ENCODE results near the gene VAMP8.
"Not testable (repeated sequence)": the region's sequence is repeated elsewhere in the genome, so short reads cannot be mapped to it uniquely, and the experiment has no call there.

The VAMP8 gene

DNA sequence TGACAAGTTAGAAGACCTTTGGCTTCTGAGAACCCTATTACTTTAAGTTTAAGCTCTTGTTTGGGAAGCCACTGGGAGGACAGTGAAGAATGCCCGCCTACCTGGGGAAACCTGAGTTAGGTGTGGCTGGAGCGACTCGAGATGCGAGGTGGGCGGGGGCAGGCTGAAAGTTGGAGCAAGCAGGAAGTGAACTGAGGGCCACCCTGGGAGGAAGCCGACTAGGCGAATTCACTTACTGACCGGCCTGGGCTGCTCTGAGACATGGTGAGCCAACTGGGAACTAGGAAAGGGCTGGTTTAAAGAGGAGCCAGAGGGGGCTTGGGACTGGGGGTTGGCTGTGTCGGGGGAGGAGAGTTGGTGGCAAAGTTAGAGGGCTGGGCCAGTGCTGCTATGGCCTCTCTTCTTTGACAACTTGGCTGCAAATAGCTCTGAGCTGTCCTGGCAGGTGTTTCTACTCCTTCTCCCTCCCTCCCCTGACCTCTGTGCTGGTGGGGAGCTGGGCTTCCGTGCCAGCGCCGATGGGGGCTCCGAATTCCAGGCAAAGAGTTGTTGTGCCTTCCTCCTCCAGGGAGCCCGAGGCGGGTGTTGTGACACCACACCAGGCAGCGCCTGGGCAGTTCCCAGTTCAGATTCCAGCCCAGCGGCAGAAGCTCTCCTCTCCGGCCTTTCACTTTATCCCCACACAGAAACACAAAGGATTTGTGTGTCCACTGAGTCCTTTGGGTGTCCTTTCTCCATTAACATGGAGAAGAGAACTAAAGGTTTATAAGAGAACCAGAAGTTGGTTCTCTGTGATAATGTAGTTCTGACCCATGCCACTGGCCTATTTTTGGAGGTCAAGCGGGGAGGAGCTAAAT lies at the start of gene VAMP8:
TSS of gene VAMP8 (plus strand) at position 201 of the 857 bp plus-strand sequence. CDS start at position 262, 61 bp downstream.
- no peak for DNase-seq

DNA sequence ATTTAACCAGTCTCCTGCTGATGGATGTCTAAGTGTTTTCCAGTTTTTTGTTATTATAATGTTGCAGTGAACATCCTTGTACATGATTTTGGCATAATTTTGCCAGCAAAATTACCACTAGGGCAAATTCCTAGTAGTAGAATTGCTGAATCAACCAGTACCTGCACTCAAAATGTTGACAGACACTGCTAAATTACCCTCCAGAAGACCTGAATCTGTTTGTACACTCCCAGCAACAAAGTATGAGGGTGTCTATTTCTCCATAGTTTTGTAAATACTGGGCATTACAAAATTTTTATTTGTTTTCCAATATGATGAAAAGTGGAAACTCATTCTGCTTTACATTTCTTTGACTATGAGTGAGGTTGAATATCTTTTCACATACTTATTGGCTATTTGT lies 49.6 kb upstream of the VAMP8 start:
- DNase-seq: no peak

DNA sequence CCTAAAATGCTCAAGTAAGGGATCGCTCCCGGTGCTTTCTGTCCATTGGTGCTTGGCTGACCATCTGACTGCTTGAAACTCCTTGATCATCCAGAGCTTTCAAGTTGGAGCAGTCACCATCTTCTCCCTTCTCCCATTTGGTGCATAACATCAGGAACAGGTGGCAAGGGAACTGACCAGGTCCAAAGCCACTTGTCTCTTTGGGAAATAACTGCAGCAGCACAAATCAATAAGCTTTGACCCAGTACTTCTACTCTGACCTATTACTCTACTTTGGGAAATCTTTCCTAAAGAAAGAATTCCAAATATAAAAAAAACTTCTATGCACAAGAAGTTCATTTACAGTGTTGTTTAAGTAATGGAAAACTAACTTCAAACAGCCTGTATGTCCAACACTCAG lies 49.0 kb upstream of the VAMP8 start:
- no peak for DNase-seq

DNA sequence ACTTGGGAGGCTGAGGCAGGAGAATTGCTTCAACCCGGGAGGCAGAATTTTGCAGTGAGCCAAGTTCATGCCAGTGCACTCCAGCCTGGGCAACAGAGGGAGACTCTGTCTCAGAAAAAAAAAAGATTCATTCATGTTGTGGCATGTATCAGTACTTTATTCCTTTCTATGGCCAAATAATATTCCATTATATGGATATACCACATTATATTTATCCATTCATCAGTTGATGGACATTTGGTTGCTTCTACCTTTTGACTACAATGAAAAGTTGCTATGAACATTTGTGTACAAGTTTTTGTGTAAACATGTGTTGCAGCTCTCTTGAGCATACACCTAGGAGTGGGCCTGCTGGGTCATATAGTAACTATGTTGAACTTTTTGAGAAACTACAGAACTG lies 47.6 kb upstream of the VAMP8 start:
- no peak for DNase-seq

DNA sequence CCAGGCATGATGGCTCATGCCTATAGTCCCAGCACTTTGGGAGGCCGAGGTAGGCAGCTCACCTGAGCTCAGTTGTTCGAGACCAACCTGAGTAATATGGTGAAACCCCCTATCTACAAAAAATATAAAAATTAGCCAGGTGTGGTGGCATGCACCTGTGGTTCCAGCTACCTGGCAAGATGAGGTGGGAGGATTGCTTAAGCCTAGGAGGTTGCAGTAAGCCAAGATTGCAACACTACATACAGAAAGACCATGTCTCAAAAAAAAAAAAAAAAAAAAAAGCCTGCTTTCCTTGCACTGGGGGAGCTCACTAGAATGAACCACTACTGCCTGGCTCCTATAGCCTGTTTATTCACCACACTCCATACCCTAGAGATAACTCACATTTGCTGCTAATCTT lies 45.8 kb upstream of the VAMP8 start:
- no peak for DNase-seq

DNA sequence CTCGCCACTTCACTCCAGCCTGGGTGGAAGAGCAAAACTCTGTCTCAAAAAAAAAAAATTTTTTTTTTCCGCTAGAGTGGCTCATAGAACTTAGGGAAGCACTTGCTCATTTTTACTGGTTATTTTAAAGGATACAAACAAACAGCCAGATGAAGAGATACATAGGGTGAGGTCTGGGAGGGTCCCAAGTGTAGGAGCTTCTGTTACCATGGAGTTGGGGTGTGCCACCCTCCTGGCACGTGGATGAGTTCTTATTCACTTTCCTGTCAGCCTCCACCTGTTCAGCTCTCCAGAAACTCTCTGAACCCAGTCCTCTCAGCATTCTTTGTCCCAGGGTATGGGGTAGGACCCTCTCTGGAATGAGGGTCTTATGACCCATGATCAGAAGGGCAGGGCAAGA lies 43.3 kb upstream of the VAMP8 start:
- no peak for DNase-seq

DNA sequence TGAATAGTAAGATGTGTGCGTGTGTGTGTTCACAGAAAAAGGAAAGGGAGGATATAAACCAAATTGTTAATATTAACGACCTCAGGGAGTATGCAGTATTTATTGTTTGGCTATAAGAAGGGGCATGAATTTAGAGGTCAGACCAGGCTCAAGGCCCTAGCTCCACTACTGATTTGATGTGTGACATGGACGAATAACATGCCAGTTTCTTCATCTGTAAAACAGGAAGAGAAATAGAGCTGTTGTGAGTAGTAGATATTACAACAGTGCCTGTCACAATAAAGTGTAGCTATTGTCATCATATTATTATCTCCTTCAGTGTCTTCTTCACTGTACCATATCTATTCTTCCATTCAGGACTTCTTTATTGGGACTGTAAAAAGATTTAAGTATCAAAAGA lies 42.5 kb upstream of the VAMP8 start:
- DNase-seq: no peak

DNA sequence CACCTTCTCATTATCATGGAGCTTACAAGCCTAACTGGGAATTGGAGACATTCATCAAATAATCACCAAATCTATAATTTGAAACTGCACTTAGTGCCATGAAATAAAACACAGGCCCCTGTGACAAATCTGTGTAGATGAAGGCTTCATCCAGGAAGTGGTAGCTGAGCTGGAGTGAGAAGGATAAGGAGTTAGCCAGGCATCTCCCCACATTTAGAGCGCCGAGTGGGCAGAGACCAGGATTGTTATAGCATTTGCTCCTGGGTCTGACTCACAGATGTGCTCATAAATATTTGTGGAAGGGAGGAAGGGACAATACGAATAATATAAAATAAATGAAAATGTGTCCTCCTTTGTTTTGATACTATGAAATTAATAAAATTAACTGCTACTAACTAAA lies 40.9 kb upstream of the VAMP8 start:
- no peak for DNase-seq

DNA sequence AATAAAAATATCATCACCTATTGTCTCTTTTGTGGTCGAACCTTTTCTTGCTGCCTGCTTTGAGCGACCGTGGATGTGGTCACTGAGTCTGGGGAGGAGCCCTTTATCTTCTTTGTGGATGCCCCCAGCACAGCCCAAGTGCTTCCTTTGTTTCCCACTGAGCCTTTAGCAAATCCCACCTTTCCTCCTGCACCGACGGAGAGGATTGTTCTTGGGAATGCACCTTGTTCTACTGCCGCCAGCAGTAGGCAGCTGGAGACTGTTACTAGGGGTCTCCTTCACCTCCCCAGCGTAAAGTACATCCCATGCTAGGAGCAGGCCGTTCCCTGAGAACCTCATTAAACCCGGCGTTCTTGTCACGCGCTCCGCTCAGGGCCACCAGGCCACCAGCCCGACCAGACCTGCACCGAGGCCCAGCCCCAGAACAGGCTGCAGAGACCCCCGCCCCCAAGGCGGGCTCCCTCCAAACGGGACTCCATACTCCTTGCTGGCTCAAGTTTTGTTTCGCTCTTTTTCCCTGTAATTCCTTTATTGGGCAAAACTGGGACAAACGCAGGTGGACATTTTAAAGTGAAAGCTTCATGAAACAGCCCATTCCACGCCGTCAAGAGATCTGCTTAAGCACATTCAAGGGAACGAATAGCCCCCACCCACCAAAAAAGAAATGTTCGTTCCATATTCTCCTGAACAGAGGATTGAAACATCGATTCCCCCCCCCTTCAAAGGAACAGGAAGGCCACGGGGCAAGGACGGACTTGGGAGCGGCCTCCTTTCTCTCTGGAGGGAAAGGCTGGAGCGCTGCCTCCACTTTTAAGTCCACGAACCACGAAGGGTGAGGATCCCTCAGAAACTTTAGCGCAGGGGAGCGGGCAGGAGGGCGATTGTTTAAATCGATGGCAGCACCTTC lies 39.5 kb upstream of the VAMP8 start:
- peak; percentile 61 for DNase-seq

DNA sequence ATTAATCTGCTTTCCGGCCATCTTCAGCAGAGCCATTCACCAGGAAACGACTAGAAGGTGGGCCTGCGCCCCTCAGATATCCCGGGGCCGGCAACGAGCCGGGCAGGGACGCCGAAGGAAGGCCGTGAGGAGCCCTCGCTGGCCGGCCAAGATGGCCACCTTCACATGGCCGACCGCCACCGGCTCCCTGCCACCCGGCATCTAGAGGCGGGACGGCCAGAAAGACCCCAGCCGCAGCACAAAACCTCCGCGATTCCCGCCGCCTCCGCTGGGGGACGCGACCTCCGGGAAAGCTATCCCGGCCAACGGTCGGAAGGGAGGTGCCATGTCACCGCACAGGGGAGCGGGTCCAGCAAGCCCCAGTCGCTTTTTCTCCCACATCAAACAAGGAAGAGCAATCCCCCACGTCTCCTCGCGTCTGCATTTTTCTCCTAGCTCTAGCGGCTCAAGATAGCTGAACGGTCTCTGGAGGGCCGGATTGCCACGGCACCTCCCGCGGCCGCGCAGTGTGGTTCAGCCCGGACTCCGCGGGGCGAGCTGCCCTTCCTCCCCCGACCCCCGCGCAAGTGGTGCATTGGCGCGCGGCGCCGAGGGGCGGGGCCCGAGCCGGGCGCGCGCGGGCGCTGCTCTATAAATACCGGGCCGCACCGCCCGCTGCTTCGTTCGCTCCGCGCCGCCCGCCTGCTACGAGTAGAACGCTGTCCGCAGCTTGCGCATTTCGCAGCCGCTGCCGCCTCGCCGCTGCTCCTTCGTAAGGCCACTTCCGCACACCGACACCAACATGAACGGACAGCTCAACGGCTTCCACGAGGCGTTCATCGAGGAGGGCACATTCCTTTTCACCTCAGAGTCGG lies 38.7 kb upstream of the VAMP8 start, which contains the start of gene MAT2A:
TSS of gene MAT2A (plus strand) at position 662 of the 854 bp plus-strand sequence. CDS start at position 782, 120 bp downstream.
- DNase-seq: peak; percentile 85

DNA sequence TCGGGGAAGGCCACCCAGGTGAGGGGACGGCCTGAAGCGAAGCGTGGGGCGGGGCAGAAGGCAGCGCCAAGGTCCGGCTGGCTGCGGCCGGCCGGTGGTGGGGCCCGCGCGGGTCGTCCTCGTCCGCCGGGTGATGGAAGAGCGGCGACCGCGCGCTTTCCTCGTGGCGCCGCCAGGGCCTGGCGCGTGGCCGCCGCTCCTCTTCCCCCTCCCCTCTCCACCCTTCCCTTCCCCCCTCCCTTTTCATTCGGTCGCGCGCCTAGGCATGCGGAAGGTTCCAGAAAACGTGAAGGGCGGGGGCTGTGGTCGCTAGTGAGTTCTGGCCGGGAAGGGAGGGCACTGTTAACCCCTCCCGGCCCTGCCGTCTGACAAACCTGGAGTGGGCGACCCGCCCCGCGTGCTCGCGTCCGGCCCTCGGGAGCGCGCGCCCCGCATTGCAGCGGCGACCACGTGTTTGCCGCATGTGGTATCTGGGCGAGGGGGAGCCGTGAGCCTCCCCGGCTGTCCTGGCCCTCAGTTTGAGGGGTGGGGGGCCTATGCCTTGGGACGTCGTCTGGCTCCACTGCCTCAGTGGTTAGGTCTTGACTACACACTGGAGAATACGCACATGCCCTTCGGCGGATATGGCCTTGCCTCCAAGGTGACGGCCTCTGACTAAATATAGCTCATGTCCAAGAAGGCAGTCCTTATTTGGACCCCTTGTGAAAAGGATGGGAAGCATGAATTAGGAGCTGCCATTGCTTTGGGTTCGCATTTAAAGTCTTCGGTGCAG lies 37.8 kb upstream of the VAMP8 start:
- DNase-seq: no peak

DNA sequence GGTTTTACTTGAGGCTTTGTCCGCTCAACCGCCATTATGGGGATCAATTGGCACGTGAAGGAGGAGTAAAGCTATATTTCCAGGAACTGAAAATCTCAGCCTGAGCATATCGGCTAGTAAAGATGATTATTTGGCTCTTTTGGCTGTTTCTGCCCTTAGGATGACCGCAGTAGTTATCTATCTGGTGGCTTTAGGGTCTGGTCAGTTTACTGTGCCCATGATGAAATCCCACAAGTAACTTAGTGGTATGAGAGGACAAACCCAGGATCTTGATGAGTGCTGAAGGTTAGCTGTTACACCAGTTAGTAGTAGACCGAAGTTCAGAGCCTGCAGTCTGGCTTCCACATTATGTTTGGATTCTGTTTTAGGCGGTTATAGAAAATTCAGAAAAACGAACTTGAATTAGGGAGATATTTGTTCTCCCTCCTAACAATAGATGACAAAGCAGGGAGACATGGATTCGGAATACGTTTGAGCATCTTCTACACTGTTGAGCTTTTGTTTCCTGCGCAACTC lies 37.2 kb upstream of the VAMP8 start:
- no peak for DNase-seq

DNA sequence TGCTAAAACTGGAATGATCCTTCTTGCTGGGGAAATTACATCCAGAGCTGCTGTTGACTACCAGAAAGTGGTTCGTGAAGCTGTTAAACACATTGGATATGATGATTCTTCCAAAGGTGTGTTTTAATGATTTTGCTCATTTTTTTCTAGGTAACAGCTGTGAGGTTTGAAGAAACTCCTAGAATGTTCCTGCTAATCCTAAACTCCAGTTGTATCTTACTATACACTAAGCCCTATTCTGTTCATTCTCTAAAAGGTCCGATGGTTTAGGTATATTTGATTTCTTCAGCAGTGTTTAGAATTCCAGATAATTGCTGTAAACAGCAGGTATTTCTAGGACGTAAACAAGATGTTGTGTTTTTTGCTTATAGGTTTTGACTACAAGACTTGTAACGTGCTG lies 36.1 kb upstream of the VAMP8 start:
- DNase-seq: no peak

DNA sequence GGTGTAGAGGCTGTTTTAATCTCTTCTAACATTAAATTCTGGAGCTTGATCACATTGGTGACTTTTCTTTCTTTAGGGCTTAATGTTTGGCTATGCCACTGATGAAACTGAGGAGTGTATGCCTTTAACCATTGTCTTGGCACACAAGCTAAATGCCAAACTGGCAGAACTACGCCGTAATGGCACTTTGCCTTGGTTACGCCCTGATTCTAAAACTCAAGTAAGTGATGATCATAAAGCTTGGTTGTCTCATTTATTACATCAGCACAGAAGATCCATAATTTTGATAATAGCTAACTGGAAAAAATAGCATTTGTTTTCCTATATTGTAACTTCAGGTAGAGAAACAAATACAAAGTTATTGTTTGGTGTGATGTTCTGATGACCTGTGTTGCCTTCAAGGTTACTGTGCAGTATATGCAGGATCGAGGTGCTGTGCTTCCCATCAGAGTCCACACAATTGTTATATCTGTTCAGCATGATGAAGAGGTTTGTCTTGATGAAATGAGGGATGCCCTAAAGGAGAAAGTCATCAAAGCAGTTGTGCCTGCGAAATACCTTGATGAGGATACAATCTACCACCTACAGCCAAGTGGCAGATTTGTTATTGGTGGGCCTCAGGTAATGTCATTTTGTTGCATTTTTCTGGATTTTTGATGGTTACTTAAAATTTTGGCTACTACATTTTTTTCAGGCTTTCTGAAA lies 35.5 kb upstream of the VAMP8 start:
- DNase-seq: no peak

DNA sequence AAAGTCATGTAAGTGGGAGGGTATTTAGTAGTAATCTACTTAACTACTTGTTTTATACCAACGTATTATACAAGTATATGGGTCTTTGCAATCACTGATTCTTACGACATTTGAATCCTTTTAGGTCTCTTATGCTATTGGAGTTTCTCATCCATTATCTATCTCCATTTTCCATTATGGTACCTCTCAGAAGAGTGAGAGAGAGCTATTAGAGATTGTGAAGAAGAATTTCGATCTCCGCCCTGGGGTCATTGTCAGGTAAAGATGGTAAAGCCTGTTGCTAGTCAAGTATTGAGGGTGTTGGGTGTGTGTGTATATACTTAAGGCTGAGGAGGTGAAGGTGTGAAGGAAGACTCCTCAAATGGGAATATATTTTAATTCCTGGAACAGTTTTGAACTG lies 34.6 kb upstream of the VAMP8 start:
- DNase-seq: no peak

DNA sequence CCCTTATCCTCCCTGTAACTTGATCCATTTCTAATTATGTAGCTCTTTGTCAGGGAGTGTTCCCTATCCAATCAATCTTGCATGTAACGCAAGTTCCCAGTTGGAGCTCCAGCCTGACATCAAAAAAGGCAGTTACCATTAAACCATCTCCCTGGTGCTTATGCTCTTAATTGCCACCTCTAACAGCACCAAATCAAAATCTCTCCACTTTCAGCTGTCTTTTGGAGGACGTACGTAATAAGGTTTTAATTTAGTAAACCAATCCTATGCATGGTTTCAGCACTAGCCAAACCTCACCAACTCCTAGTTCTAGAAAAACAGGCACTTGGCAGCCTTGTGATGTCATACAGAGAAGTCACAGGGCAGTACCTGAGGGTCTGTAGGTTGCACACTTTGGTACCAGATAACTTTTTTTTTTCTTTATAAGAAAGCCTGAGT lies 33.1 kb upstream of the VAMP8 start:
- not testable (repeated sequence) for DNase-seq

DNA sequence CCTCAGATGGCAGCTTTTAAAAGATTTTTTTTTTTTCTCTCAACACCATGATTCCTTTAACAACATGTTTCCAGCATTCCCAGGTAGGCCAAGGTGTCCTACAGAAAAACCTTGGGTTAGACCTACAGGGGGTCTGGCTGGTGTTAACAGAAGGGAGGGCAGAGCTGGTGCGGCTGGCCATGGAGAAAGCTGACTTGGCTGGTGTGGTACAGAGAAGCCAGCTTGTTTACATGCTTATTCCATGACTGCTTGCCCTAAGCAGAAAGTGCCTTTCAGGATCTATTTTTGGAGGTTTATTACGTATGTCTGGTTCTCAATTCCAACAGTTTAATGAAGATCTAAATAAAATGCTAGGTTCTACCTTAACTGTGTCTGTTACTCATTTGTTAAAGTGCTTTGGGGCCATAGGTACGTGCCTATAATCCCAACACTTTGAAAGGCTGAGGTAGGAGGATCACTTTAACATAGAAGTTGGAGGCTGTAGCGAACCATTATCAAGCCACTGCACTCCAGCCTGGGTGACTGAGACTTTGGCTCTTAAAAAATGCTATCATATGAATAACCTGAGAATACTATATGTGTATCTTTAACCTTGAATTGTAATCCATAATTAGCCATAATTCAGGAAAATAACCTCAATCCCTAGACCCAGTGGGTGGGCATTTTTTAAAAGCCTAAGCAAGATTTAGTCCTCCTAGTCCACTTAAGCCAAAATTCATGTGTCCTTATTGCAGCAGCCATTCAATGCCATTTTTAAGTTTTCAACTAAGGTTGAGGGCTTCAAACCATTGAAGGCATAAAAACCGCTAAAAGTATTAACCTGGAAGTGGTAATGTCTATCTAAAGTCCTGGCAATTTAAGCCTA lies 32.2 kb upstream of the VAMP8 start:
- not testable (repeated sequence) for DNase-seq

DNA sequence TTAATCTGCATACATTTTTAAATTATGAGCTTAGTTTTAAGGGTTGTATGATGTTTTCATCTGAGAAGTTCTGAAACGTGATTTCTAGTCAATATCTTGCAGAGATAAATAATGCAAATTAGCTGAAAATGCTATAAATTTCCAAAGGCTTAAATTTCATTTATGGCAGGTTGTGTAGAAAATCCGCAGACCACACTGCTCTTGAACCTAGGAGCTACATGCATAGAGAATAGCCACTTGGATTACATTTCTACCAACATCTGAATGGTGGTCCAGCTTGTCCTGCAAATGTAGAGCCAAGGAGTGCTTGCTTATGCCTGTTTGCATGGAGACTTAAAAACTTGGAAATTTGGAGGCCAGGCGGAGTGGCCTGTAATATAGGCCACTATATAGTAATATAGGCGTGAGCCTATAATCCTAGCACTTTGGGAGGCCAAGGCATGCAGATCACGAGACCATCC lies 31.6 kb upstream of the VAMP8 start:
- DNase-seq: no peak

DNA sequence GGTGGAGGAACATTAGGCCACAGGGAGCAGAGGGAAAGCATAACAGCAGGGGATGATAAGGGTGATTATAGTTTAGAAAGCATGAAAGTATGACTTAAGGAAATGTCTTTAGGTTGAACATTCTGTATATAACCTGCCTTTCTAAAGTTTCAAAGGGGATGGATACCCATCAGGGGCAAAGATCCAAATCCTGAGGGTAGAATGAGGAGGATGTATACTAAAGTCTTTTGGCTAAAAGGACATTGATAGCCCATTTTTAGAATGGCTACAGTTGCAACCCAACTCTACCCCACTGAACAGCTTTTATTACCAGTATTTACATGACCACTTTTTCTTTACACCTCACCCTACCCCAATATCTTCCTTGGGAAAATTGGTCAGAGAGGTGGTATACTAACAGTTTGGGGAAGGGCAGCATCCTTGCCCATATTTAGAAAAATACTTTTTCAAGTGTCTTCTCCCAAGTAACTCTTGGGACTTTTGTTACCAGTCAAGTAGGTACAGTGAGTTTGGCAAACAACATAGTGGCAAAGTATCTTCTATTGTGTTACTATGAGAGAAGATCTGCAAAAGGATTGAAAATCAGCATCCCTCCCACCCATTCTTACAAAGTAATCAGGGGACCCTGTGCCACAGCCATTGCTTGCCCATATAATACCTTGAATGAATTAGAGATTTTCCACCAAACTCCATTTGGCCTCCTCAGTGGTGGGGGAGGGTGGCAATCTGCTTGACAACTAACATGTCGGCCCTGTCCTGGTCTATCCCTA lies 30.1 kb upstream of the VAMP8 start:
- no peak for DNase-seq
